ENCODE measurements around the gene NIBAN1.
"Not testable (repeated sequence)": the region's sequence is repeated elsewhere in the genome, so short reads cannot be mapped to it uniquely, and the experiment has no call there.

NIBAN1 gene

DNA sequence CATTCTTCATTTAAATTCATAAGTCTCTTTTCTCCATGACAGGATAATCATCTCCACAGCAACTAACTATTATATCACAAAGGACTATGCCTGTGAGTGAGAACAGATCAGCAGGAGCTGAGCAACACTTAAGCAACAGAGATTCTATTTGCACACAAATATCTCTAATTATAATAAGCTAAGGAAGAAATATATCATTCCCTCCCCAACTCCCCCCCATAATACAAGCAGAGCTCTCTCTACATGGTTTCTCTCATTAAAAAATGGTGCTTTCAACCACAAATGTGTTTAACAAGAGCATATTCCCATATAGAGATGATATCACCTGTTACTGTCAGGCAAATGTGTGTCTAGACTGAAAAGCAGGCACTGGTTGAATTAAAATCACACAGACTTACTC, 34.5 kb upstream of the NIBAN1 start:
- H3K4me3 ChIP-seq (ENCODE audit: low read depth, low read length): no peak overlapping the region
- TF ChIP-seq, protein P1, sequence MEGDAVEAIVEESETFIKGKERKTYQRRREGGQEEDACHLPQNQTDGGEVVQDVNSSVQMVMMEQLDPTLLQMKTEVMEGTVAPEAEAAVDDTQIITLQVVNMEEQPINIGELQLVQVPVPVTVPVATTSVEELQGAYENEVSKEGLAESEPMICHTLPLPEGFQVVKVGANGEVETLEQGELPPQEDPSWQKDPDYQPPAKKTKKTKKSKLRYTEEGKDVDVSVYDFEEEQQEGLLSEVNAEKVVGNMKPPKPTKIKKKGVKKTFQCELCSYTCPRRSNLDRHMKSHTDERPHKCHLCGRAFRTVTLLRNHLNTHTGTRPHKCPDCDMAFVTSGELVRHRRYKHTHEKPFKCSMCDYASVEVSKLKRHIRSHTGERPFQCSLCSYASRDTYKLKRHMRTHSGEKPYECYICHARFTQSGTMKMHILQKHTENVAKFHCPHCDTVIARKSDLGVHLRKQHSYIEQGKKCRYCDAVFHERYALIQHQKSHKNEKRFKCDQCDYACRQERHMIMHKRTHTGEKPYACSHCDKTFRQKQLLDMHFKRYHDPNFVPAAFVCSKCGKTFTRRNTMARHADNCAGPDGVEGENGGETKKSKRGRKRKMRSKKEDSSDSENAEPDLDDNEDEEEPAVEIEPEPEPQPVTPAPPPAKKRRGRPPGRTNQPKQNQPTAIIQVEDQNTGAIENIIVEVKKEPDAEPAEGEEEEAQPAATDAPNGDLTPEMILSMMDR (IDR thresholded peaks at IDR 0.05; ENCODE audit: low read depth, low read length, missing control alignments): no peak
- DNase-seq (ENCODE audit: low read depth): no peak

DNA sequence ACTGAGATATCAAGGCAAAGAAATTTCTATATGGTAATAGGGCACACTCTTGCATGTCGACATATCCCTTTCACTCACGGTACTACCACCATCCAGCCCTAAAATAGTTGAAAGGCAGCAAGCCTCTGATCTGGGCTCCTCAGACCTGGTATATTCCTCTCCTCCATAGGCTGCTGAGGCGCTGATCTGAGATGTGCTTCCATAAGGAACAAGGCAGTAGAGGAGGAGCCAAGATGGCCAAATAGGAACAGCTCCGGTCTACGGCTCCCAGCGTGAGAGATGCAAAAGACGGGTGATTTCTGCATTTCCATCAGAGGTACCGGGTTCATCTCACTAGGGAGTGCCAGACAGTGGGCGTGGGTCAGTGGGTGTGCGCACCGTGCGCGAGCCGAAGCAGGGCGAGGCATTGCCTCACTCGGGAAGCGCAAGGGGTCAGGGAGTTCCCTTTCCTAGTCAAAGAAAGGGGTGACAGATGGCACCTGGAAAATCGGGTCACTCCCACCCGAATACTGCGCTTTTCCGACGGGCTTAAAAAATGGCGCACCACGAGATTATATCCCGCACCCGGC, 27.1 kb upstream of the NIBAN1 start:
- not testable (repeated sequence) for DNase-seq (ENCODE audit: low read depth); H3K4me3 ChIP-seq (ENCODE audit: low read depth, low read length)

DNA sequence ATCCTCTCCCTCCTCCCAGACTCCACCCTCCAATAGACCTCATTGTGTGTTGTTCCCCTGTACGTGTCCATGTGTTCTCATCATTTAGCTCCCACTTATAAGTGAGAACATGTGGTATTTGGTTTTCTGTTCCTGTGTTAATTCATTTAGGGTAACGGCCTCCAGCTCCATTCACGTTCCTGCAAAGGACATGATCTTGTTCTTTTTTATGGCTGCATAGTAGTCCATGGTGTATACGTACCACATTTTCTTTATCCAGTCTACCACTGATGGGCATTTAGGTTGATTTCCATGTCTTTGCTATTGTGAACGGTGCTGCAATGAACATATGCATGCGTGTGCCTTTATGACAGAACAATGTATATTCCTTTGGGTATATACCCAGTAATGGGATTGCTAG, 25.7 kb upstream of the NIBAN1 start:
- H3K4me3 ChIP-seq (ENCODE audit: low read depth, low read length); DNase-seq (ENCODE audit: low read depth): not testable (repeated sequence)

DNA sequence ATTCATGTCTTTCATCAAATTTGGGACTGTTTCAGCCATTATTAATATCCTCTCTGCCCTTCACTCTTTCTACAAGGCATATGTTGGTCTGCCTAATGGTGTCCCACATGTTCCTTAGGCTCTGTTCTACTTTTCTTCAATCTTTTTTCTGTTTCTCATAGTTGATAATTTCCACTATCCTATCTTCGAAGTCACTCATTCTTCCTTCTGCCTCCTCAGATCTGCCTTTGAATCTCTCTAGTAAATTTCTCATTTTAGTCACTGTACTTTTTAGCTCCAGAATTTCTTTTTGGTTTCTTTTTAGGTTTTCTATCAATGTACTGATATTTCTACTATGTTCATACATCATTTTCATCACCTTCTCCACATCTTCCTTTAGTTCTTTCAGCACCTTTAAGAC, 20.0 kb upstream of the NIBAN1 start:
- no peak overlapping the region for H3K4me3 ChIP-seq (ENCODE audit: low read depth, low read length)
- TF ChIP-seq, protein P1 (IDR thresholded peaks at IDR 0.05; ENCODE audit: low read depth, low read length, missing control alignments): no peak
- no peak for DNase-seq (ENCODE audit: low read depth)

DNA sequence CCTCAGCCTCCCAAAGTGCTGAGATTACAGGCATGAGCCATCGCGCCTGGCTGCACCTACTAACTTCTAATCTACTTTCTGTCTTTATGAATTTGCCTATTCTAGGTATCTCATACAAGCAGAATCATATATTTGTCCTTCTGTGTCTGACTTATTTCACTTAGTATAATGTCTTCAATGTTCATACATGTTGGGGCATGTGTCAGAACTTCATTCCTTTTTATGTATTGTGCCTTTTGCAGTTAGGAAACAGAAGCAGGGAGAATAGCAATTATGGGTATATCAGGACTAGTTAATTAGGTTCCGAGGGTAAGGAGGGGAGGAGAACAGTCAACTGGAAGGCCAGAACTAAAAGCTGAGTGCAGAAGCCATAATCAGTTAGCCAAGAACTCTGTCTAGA, 18.0 kb upstream of the NIBAN1 start:
- no peak for DNase-seq (ENCODE audit: low read depth)
- no peak overlapping the region for H3K4me3 ChIP-seq (ENCODE audit: low read depth, low read length)
- TF ChIP-seq, protein P1 (IDR thresholded peaks at IDR 0.05; ENCODE audit: low read depth, low read length, missing control alignments): no peak

DNA sequence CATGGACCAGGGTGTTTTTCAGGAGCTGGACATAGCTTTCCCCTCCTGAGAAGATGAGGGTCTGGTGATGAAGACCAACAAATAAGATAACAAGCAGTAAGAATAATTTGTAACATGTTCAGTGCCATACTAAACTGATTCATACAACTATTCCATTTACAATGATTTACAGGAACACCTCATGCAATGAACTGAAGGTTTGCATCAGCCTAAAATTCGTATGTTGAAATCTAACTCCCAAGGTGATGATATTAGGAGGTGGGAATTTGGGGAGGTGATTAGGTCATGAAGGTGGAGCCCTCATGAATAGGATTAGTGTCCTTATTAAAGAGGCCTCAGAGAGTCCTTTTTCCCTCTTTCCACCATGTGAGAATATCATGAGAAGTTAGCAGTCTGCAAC, 15.9 kb upstream of the NIBAN1 start:
- TF ChIP-seq, protein P1 (IDR thresholded peaks at IDR 0.05; ENCODE audit: low read depth, low read length, missing control alignments): no peak
- no peak overlapping the region for H3K4me3 ChIP-seq (ENCODE audit: low read depth, low read length)
- no peak for DNase-seq (ENCODE audit: low read depth)

DNA sequence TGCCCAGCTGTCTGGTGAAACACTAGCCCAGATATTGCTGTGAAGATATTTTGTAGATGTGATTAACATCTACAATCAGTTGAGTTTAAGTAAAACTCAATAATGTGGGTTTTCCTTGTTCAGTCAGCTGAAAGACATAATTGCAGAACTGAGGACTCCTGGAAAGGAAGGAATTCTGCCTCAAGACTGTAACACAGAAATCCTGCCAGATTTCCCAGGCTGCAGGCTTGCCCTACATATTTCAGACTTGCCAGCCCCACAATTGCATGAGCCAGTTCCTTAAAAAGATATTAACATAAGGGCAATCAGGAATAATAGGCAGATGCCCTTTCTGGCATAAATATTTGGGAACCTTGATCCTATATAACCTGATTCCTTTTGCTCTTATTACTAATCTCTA, 14.2 kb upstream of the NIBAN1 start:
- no peak overlapping the region for H3K4me3 ChIP-seq (ENCODE audit: low read depth, low read length)
- TF ChIP-seq, protein P1 (IDR thresholded peaks at IDR 0.05; ENCODE audit: low read depth, low read length, missing control alignments): no peak
- DNase-seq (ENCODE audit: low read depth): no peak

DNA sequence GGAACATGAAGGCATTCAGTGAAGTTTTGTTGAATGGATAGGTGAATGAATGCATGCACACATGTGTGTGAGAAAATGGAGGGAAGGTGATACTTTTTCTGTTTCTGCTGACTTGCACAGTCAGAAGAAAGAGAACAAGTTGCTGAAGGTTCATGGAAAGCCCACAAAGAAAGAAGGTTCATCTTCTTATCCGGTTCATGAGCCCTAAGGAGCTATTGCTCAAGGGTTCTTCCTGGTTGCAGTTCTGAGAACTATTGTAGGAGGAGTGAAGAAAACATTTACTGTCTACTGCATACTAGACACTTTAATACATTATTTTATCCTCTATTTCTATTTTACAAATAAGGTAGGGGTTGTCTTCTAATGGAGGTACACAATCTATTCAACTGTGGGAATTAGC, 13.4 kb upstream of the NIBAN1 start:
- no peak overlapping the region for H3K4me3 ChIP-seq (ENCODE audit: low read depth, low read length)
- no peak for DNase-seq (ENCODE audit: low read depth)
- TF ChIP-seq, protein P1 (IDR thresholded peaks at IDR 0.05; ENCODE audit: low read depth, low read length, missing control alignments): no peak
